ACC112 (cell line): ENCODE results near the gene PTGDR2.

ENCODE experiments used
- H2AFZ ChIP-seq: fragments of 200-600 bp; sonication (generic); one replicate; pipeline ENCODE4 v1.6.0; 2017; ENCODE audit warnings: antibody characterized with exemption, low read length; ENCODE audit not compliant: unreplicated experiment
- H3K27ac ChIP-seq: fragments of 200-600 bp; sonication (generic); 2 replicates; pipeline ENCODE4 v1.5.1; 2014; ENCODE audit warnings: low read depth, mild to moderate bottlenecking, antibody characterized with exemption, low read length, moderate library complexity
- H3K27me3 ChIP-seq: fragments of 200-600 bp; sonication (generic); 2 replicates; pipeline ENCODE4 v1.6.1; 2014; ENCODE audit warnings: mild to moderate bottlenecking, antibody characterized with exemption, low read length, moderate library complexity, mixed read lengths; ENCODE audit not compliant: insufficient read depth
- H3K36me3 ChIP-seq: fragments of 200-600 bp; sonication (generic); 2 replicates; pipeline ENCODE4 v1.6.1; 2016; ENCODE audit warnings: mild to moderate bottlenecking, antibody characterized with exemption, low read length, moderate library complexity, mixed read lengths; ENCODE audit not compliant: insufficient read depth
- H3K4me1 ChIP-seq: fragments of 200-600 bp; sonication (generic); one replicate; pipeline ENCODE4 v1.6.1; 2016; ENCODE audit warnings: low read length, mixed read lengths; ENCODE audit not compliant: insufficient read depth, unreplicated experiment, control insufficient read depth
- H3K4me3 ChIP-seq: fragments of 200-600 bp; sonication (generic); 2 replicates; pipeline ENCODE4 v1.5.1; 2014; ENCODE audit warnings: mild to moderate bottlenecking, low read depth, low read length
- H3K79me2 ChIP-seq: fragments of 200-600 bp; sonication (generic); one replicate; pipeline ENCODE4 v1.6.0; 2016; ENCODE audit warnings: low read length; ENCODE audit not compliant: control insufficient read depth, unreplicated experiment, insufficient read depth

The PTGDR2 gene

GRCh38 chr11:60854140-60854846 lies 1.5 kb downstream of the PTGDR2 start:
- Histone ChIP-seq H3K4me3 (no peak overlapping the region), H3K36me3 (0 out of 2 replicates have a peak, but pooled peaks cover 15% of the 10 kb centered on the region), H3K27me3 (no peaks in the 10 kb centered on the region), H3K27ac (no peak overlapping the region), H3K4me1 (peaks cover 14% of the 10 kb centered on the region), H3K79me2 (no peaks in the 10 kb centered on the region), H2AFZ (no peak overlapping the region)

GRCh38 chr11:60852982-60853950 lies 2.5 kb downstream of the PTGDR2 start:
- 0 out of 2 replicates have a peak, but pooled peaks cover 15% of the 10 kb centered on the region for H3K36me3 ChIP-seq
- no peak overlapping the region for H3K27ac ChIP-seq

GRCh38 chr11:60852117-60852981 lies 3.4 kb downstream of the PTGDR2 start:
- Histone ChIP-seq H3K27me3 (no peaks in the 10 kb centered on the region), H3K4me3 (no peak overlapping the region), H3K27ac (no peak overlapping the region), H2AFZ (no peak overlapping the region), H3K79me2 (no peaks in the 10 kb centered on the region), H3K4me1 (peaks cover under 1% of the 10 kb centered on the region), H3K36me3 (0 out of 2 replicates have a peak, but pooled peaks cover 15% of the 10 kb centered on the region)

More at GRCh38 chr11:60852982-60853950, 2.5 kb downstream of the PTGDR2 start:
- H3K79me2 ChIP-seq = no peaks in the 10 kb centered on the region
- peaks cover 8% of the 10 kb centered on the region for H3K4me1 ChIP-seq
- H3K27me3 ChIP-seq = no peaks in the 10 kb centered on the region
- no peak overlapping the region for H2AFZ ChIP-seq
- H3K4me3 ChIP-seq = no peak overlapping the region

- H3K4me3 ChIP-seq = no peak overlapping the region
Observed at GRCh38 chr11:60851327-60852104, 4.2 kb downstream of the PTGDR2 start.

GRCh38 chr11:60849641-60850520 lies 5.9 kb downstream of the PTGDR2 start:
- peaks cover 11% of the 10 kb centered on the region for H3K79me2 ChIP-seq
- 0 out of 2 replicates have a peak, but pooled peaks cover 15% of the 10 kb centered on the region for H3K36me3 ChIP-seq
- H3K27me3 ChIP-seq = no peaks in the 10 kb centered on the region
- no peak overlapping the region for H3K4me3 ChIP-seq
- H2AFZ ChIP-seq = no peak overlapping the region
- H3K4me1 ChIP-seq = peaks cover 7% of the 10 kb centered on the region
- no peak overlapping the region for H3K27ac ChIP-seq

More at GRCh38 chr11:60851327-60852104, 4.2 kb downstream of the PTGDR2 start:
- H3K27ac ChIP-seq = no peak overlapping the region
- no peaks in the 10 kb centered on the region for H3K79me2 ChIP-seq
- 0 out of 2 replicates have a peak, but pooled peaks cover 15% of the 10 kb centered on the region for H3K36me3 ChIP-seq
- H2AFZ ChIP-seq = no peak overlapping the region
- H3K27me3 ChIP-seq = no peaks in the 10 kb centered on the region
- H3K4me1 ChIP-seq = no peaks in the 10 kb centered on the region

- Histone ChIP-seq H3K27ac (no peak overlapping the region), H3K4me3 (no peak overlapping the region), H3K4me1 (peaks cover 18% of the 10 kb centered on the region), H2AFZ (no peak overlapping the region), H3K36me3 (0 out of 2 replicates have a peak, but pooled peaks cover 15% of the 10 kb centered on the region), H3K27me3 (no peaks in the 10 kb centered on the region), H3K79me2 (peaks cover 22% of the 10 kb centered on the region)
Observed at GRCh38 chr11:60848714-60849151, 7.0 kb downstream of the PTGDR2 start.

GRCh38 chr11:60847896-60848295 lies 7.9 kb downstream of the PTGDR2 start:
- no peaks in the 10 kb centered on the region for H3K27me3 ChIP-seq
- peaks cover 19% of the 10 kb centered on the region for H3K4me1 ChIP-seq
- peaks cover 31% of the 10 kb centered on the region for H3K79me2 ChIP-seq
- H3K27ac ChIP-seq = no peak overlapping the region
- 0 out of 2 replicates have a peak, but pooled peaks cover 15% of the 10 kb centered on the region for H3K36me3 ChIP-seq
- H2AFZ ChIP-seq = no peak overlapping the region
- no peak overlapping the region for H3K4me3 ChIP-seq

- H3K27ac ChIP-seq = no peak overlapping the region
- peaks cover 37% of the 10 kb centered on the region for H3K79me2 ChIP-seq
- H3K36me3 ChIP-seq = 0 out of 2 replicates have a peak, but pooled peaks cover 15% of the 10 kb centered on the region
- H3K27me3 ChIP-seq = no peaks in the 10 kb centered on the region
- no peak overlapping the region for H3K4me3 ChIP-seq
- H3K4me1 ChIP-seq = peaks cover 19% of the 10 kb centered on the region
- H2AFZ ChIP-seq = no peak overlapping the region
Observed at GRCh38 chr11:60847281-60847680, 8.5 kb downstream of the PTGDR2 start.

- Histone ChIP-seq H3K4me1 (peaks cover 32% of the 10 kb centered on the region), H2AFZ (no peak overlapping the region), H3K27ac (no peak overlapping the region), H3K4me3 (peak overlapping the region; percentile 82; the same call in 1 of the 2 replicates), H3K27me3 (no peaks in the 10 kb centered on the region), H3K79me2 (peaks cover 40% of the 10 kb centered on the region), H3K36me3 (no peaks in the 10 kb centered on the region)
Observed at GRCh38 chr11:60845338-60845737, 10.4 kb downstream of the PTGDR2 start.
